Central memory CD8-positive, alpha-beta T cell (primary cell): ENCODE data around the gene TAS2R41.
"Not testable (repeated sequence)": the region's sequence is repeated elsewhere in the genome, so short reads cannot be mapped to it uniquely, and the experiment has no call there.

Experiments
- ATAC-seq: fragments of 150-1000 bp; cut with Tn5 transposase; replicated peaks from 2 replicates; pipeline ENCODE4 v1.10.0; 2022; ENCODE audit warnings: mild to moderate bottlenecking, moderate FRiP score, moderate number of reproducible peaks; ENCODE audit not compliant: poor library complexity, severe bottlenecking; ENCODE audit errors: extremely low read depth
- DNase-seq, 2 donors: peaks; one replicate each; pipeline ENCODE4 v3.0.0; 2021; ENCODE audit warnings: low spot score in 2 of 2
- H3K27ac Mint-ChIP-seq: one replicate; pipeline ENCODE4 v1.8.0; 2022; ENCODE audit warnings: low read depth, mild to moderate bottlenecking, moderate library complexity, mixed read lengths
- H3K27me3 Mint-ChIP-seq: one replicate; pipeline ENCODE4 v1.8.0; 2022; ENCODE audit warnings: mixed read lengths
- H3K36me3 Mint-ChIP-seq: one replicate; pipeline ENCODE4 v1.8.0; 2022; ENCODE audit warnings: mild to moderate bottlenecking, moderate library complexity, mixed read lengths; ENCODE audit not compliant: insufficient read depth
- H3K4me1 Mint-ChIP-seq: one replicate; pipeline ENCODE4 v1.8.0; 2022; ENCODE audit warnings: mixed read lengths
- H3K4me3 Mint-ChIP-seq: one replicate; pipeline ENCODE4 v1.8.0; 2022; ENCODE audit warnings: mild to moderate bottlenecking, moderate library complexity, mixed read lengths
- H3K9me3 Mint-ChIP-seq: one replicate; pipeline ENCODE4 v1.8.0; 2022; ENCODE audit warnings: mixed read lengths

The TAS2R41 gene

GRCh38 chr7:143460271-143460979, 17.2 kb upstream of the TAS2R41 start:
- DNase-seq (no peak), ATAC-seq (no peak)
- H3K27me3 Mint-ChIP-seq: peaks cover 41% of the 10 kb centered on the region
- H3K4me3 Mint-ChIP-seq: no peak overlapping the region
- no peaks in the 10 kb centered on the region for H3K9me3 Mint-ChIP-seq
- no peaks in the 10 kb centered on the region for H3K4me1 Mint-ChIP-seq
- H3K27ac Mint-ChIP-seq: no peak overlapping the region
- H3K36me3 Mint-ChIP-seq: no peaks in the 10 kb centered on the region

DNA sequence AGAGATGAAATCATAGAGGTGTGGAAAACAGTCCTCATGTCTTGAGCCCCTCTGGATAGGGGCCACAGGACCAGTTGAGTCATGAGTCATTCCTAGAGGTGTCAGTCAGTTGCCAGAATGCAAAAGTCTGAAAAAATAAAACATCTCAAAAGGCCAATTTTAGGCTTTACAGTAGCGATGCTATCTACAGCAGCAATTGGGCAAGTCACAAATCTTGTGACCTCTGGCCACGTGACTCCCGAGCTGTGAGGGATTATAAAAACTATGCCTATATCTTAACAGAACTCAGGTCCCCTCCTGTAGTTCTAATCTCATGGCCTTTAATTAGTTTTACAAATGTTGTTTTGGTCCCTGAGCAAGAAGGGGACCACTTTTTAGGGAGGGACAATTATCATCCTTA, 15.6 kb upstream of the TAS2R41 start:
- Mint-ChIP-seq H3K27ac (no peak overlapping the region), H3K27me3 (peaks cover 30% of the 10 kb centered on the region), H3K36me3 (no peaks in the 10 kb centered on the region), H3K4me3 (no peak overlapping the region), H3K9me3 (no peaks in the 10 kb centered on the region), H3K4me1 (no peaks in the 10 kb centered on the region)
- ATAC-seq: no peak
- DNase-seq: no peak

GRCh38 chr7:143463556-143463955, 14.1 kb upstream of the TAS2R41 start:
- H3K4me1 Mint-ChIP-seq: no peaks in the 10 kb centered on the region
- H3K36me3 Mint-ChIP-seq: no peaks in the 10 kb centered on the region
- no peak overlapping the region for H3K27ac Mint-ChIP-seq
- no peak overlapping the region for H3K4me3 Mint-ChIP-seq
- no peaks in the 10 kb centered on the region for H3K9me3 Mint-ChIP-seq
- DNase-seq (no peak), ATAC-seq (no peak)
- H3K27me3 Mint-ChIP-seq: peaks cover 32% of the 10 kb centered on the region

- Mint-ChIP-seq H3K36me3 (no peaks in the 10 kb centered on the region), H3K27me3 (peaks cover 32% of the 10 kb centered on the region)
- no peak for ATAC-seq
These were observed 13.7 kb upstream of the TAS2R41 start for GRCh38 chr7:143463957-143464356.

GRCh38 chr7:143467724-143468123, 9.9 kb upstream of the TAS2R41 start:
- no peaks in the 10 kb centered on the region for H3K36me3 Mint-ChIP-seq
- H3K27ac Mint-ChIP-seq: no peak overlapping the region
- H3K9me3 Mint-ChIP-seq: peaks cover 12% of the 10 kb centered on the region
- H3K27me3 Mint-ChIP-seq: peaks cover 57% of the 10 kb centered on the region
- H3K4me3 Mint-ChIP-seq: no peak overlapping the region
- DNase-seq (no peak), ATAC-seq (no peak)
- H3K4me1 Mint-ChIP-seq: no peaks in the 10 kb centered on the region

More at GRCh38 chr7:143463957-143464356, 13.7 kb upstream of the TAS2R41 start:
- Mint-ChIP-seq H3K9me3 (no peaks in the 10 kb centered on the region), H3K4me3 (no peak overlapping the region), H3K27ac (no peak overlapping the region), H3K4me1 (no peaks in the 10 kb centered on the region)
- no peak for DNase-seq

DNA sequence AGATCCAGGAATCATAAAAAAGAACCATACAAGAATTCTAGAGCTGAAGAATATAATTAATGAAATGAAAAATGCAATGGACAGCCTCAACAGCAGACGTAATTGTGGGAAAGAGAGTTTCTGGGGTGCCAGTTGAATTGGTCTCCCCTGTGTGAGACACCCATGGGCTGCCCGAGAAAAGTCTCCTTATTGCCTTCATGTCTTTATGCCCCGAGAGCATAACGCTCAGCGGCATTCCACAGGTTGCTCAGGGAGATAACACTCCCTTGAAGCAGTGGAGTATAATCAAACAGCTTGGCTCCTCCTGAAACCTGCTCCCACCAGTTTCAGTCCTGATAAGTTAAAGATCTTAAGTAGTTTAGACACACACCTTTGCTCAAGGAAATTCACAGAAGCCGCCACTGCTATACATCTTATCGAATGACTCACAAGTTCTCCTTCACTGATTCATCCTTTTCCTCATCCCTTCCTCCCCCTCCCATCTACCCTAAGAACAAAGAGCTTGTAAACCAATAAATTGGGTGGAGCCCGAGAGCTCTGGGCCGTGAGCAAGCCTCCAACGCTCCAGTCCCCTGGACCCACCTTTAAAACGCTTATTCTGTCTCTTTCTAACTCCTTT, 5.5 kb upstream of the TAS2R41 start:
- Mint-ChIP-seq H3K27me3 (peaks cover 45% of the 10 kb centered on the region), H3K9me3 (peaks cover 15% of the 10 kb centered on the region)
- not testable (repeated sequence) for H3K4me1 Mint-ChIP-seq, H3K36me3 Mint-ChIP-seq, ATAC-seq, H3K4me3 Mint-ChIP-seq, DNase-seq, H3K27ac Mint-ChIP-seq

DNA sequence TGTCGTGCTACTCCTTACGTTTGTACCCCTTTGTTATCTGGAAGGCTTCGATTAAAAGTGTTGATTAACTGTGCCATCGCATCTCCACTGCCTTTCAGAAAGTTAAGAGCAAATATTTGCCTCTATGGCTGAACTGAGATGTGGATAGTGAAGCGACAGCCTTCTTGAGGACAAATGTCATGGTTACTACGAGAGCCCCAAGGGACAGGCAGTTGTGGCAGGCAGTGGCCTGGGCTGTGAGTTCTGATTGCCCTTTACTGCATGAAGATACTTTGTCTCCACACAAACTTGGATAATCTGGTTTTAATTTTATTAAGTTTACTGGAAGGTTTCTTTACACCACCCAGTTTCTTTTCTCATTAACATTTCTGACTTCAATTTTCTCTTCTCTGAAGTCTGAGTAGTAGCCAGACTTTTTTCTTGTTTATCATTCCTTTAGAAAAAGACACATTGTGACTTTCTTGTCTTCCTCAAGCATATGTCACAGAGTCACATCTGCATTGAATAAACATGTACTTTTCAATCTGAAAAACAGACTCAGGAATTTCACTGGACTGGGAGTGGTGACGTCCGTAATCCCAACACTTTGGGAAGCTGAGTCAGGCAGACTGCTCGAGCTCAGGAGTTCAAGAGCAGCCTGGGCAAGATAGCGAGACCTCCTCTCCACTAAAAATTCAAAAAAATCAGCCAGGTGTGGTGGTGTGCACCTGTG, 1.5 kb downstream of the TAS2R41 start:
- Mint-ChIP-seq H3K4me3 (no peak overlapping the region), H3K9me3 (no peaks in the 10 kb centered on the region), H3K36me3 (peaks cover 2% of the 10 kb centered on the region), H3K4me1 (peaks cover 11% of the 10 kb centered on the region), H3K27me3 (no peaks in the 10 kb centered on the region), H3K27ac (no peak overlapping the region)
- DNase-seq (no peak), ATAC-seq (no peak)

GRCh38 chr7:143480501-143480900, 2.8 kb downstream of the TAS2R41 start:
- H3K36me3 Mint-ChIP-seq: peaks cover 2% of the 10 kb centered on the region
- no peaks in the 10 kb centered on the region for H3K9me3 Mint-ChIP-seq
- no peak overlapping the region for H3K4me3 Mint-ChIP-seq
- H3K27ac Mint-ChIP-seq: no peak overlapping the region
- peaks cover 11% of the 10 kb centered on the region for H3K4me1 Mint-ChIP-seq
- no peaks in the 10 kb centered on the region for H3K27me3 Mint-ChIP-seq
- no peak for ATAC-seq
- DNase-seq: no peak

- H3K9me3 Mint-ChIP-seq: no peaks in the 10 kb centered on the region
These were observed 6.4 kb downstream of the TAS2R41 start for GRCh38 chr7:143484119-143484518.

DNA sequence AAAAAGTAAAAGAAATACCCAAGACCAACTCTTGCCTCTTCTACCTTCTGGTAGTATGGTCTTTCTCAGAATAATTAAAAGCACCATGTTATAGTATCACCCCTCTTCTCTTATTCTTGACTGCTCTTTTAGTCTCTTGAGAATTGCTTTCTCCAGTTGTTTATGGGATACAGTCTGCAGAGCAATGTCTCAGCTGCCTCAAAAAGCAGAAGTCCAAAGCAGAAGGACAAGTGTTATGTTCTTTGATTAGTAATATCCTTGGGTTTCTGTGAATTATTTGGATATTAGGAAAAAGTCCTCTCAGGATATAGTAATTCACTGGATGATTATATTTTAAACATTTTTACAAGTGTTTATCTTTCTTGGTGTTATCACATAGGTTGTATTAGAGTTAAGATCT, 7.4 kb downstream of the TAS2R41 start:
- H3K36me3 Mint-ChIP-seq: peaks cover 2% of the 10 kb centered on the region
- no peak for DNase-seq
- no peak overlapping the region for H3K27ac Mint-ChIP-seq

More at GRCh38 chr7:143484119-143484518, 6.4 kb downstream of the TAS2R41 start:
- no peaks in the 10 kb centered on the region for H3K27me3 Mint-ChIP-seq
- H3K27ac Mint-ChIP-seq: no peak overlapping the region
- DNase-seq: no peak
- ATAC-seq: no peak
- no peak overlapping the region for H3K4me3 Mint-ChIP-seq
- H3K4me1 Mint-ChIP-seq: peaks cover 11% of the 10 kb centered on the region
- H3K36me3 Mint-ChIP-seq: peaks cover 2% of the 10 kb centered on the region

DNA sequence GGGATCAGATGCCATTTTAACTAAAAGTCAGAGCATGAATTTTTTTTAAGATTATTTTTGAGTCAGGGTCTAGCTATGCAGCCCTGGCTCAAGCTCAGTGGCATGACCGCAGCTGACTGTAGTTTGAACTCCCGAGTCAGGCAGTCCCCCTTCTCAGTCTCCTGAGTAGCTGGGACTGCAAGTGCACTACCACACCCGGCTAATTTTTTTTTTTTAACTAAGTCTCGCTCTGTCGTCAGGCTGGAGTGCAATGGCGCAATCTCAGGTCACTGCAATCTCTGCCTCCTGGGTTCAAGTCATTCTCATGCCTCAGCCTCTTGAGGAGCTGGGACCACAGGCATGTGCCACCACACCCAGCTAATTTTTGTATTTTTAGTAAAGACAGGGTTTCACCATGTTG, 7.8 kb downstream of the TAS2R41 start:
- H3K9me3 Mint-ChIP-seq: no peaks in the 10 kb centered on the region
- H3K27me3 Mint-ChIP-seq: no peaks in the 10 kb centered on the region
- ATAC-seq: no peak
- peaks cover under 1% of the 10 kb centered on the region for H3K36me3 Mint-ChIP-seq
- H3K4me1 Mint-ChIP-seq: peaks cover 7% of the 10 kb centered on the region
- H3K4me3 Mint-ChIP-seq: no peak overlapping the region
- H3K27ac Mint-ChIP-seq: no peak overlapping the region
- no peak for DNase-seq

More for the DNA sequence above, 7.4 kb downstream of the TAS2R41 start:
- no peak for ATAC-seq
- Mint-ChIP-seq H3K4me1 (peaks cover 11% of the 10 kb centered on the region), H3K27me3 (no peaks in the 10 kb centered on the region), H3K9me3 (no peaks in the 10 kb centered on the region), H3K4me3 (no peak overlapping the region)

DNA sequence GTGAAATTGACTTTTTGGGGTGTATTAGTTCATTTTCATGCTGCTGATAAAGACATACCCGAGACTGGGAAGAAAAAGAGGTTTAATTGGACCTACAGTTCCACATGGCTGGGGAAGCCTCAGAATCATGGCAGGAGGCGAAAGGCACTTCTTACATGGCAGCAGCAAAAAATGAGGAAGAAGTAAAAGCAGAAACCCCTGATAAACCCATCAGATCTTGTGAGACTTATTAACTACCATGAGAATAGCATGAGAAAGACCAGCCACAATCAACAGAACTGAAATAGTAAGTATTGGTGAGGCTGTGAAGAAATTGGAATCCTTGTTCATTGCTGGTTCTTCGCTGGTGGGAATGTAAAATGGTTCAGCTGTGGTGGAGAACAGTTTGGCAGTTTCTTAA, 8.6 kb downstream of the TAS2R41 start:
- H3K9me3 Mint-ChIP-seq, ATAC-seq, H3K36me3 Mint-ChIP-seq, H3K4me3 Mint-ChIP-seq, H3K4me1 Mint-ChIP-seq, DNase-seq, H3K27me3 Mint-ChIP-seq, H3K27ac Mint-ChIP-seq: not testable (repeated sequence)

DNA sequence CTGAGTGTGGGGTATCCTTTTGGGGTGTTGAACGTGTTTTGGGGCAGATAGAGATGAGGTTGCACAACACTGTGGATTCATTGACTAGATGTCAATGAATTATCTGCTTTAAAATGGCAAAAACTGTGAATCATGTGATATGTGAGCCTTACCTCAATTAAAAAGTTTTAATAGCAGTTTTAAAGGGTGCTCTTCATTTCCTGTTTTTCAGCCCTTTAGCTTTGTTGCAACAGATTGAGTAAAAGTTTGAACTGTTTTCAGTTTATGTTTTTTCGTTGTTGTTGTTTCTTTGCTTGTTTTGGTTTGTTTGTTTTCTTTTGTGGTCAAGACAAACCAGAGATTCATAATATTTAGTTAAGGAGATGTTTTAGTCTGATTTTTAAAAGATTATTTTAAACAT, 9.4 kb downstream of the TAS2R41 start:
- Mint-ChIP-seq H3K4me3 (no peak overlapping the region), H3K36me3 (peaks cover 4% of the 10 kb centered on the region), H3K27me3 (no peaks in the 10 kb centered on the region), H3K27ac (no peak overlapping the region), H3K9me3 (no peaks in the 10 kb centered on the region), H3K4me1 (no peaks in the 10 kb centered on the region)
- DNase-seq: no peak
- ATAC-seq: no peak
